ENCODE results near the gene CDH11.

The CDH11 gene

GRCh38 chr16:65121870-65122723 lies at the start of gene CDH11:
Gene CDH11 (minus strand): TSS chr16:65122063. CDS start chr16:65004869, 117,194 bp downstream.
- Mint-ChIP-seq H3K4me1 (no peaks in the 10 kb centered on the region), H3K36me3 (no peaks in the 10 kb centered on the region), H3K9me3 (no peaks in the 10 kb centered on the region), H3K4me3 (no peak within 1 kb of the TSS), H3K27me3 (peaks cover 64% of the 10 kb centered on the region), H3K27ac (no peak within 1 kb of the TSS)
- CTCF ChIA-PET, result no interaction called here
- DNase-seq, result no peak

- no peaks in the 10 kb centered on the region for H3K4me1 Mint-ChIP-seq
- H3K9me3 Mint-ChIP-seq, result no peaks in the 10 kb centered on the region
- CTCF ChIA-PET, result no interaction called here
- H3K36me3 Mint-ChIP-seq, result no peaks in the 10 kb centered on the region
- H3K4me3 Mint-ChIP-seq, result no peak overlapping the region
- DNase-seq, result no peak
- no peaks in the 10 kb centered on the region for H3K27me3 Mint-ChIP-seq
- no peak overlapping the region for H3K27ac Mint-ChIP-seq
These were observed 32.5 kb upstream of the CDH11 start for GRCh38 chr16:65154321-65154720.

GRCh38 chr16:65153365-65154105 lies 31.7 kb upstream of the CDH11 start:
- no peak overlapping the region for H3K4me3 Mint-ChIP-seq
- CTCF ChIA-PET, result no interaction called here
- H3K4me1 Mint-ChIP-seq, result no peaks in the 10 kb centered on the region
- no peaks in the 10 kb centered on the region for H3K9me3 Mint-ChIP-seq
- H3K27ac Mint-ChIP-seq, result no peak overlapping the region
- DNase-seq, result no peak
- no peaks in the 10 kb centered on the region for H3K36me3 Mint-ChIP-seq
- no peaks in the 10 kb centered on the region for H3K27me3 Mint-ChIP-seq

GRCh38 chr16:65148804-65149203 lies 26.9 kb upstream of the CDH11 start:
- H3K36me3 Mint-ChIP-seq, result no peaks in the 10 kb centered on the region
- no peak overlapping the region for H3K4me3 Mint-ChIP-seq
- H3K27me3 Mint-ChIP-seq, result no peaks in the 10 kb centered on the region
- H3K4me1 Mint-ChIP-seq, result no peaks in the 10 kb centered on the region
- CTCF ChIA-PET, result no interaction called here
- H3K9me3 Mint-ChIP-seq, result peaks cover 5% of the 10 kb centered on the region
- no peak overlapping the region for H3K27ac Mint-ChIP-seq
- no peak for DNase-seq

- peaks cover 2% of the 10 kb centered on the region for H3K9me3 Mint-ChIP-seq
- no peaks in the 10 kb centered on the region for H3K4me1 Mint-ChIP-seq
- no peak for DNase-seq
- H3K27me3 Mint-ChIP-seq, result no peaks in the 10 kb centered on the region
- H3K27ac Mint-ChIP-seq, result no peak overlapping the region
- no peak overlapping the region for H3K4me3 Mint-ChIP-seq
- no peaks in the 10 kb centered on the region for H3K36me3 Mint-ChIP-seq
- CTCF ChIA-PET, result no interaction called here
These were observed 20.4 kb upstream of the CDH11 start for GRCh38 chr16:65142276-65142675.

- Mint-ChIP-seq H3K36me3 (no peaks in the 10 kb centered on the region), H3K4me1 (no peaks in the 10 kb centered on the region), H3K4me3 (no peak overlapping the region), H3K9me3 (no peaks in the 10 kb centered on the region), H3K27ac (no peak overlapping the region), H3K27me3 (no peaks in the 10 kb centered on the region)
- CTCF ChIA-PET, result no interaction called here
- no peak for DNase-seq
These were observed 14.8 kb upstream of the CDH11 start for GRCh38 chr16:65136681-65137080.

- H3K27ac Mint-ChIP-seq, result no peak overlapping the region
- H3K9me3 Mint-ChIP-seq, result no peaks in the 10 kb centered on the region
- no peak overlapping the region for H3K4me3 Mint-ChIP-seq
- H3K36me3 Mint-ChIP-seq, result no peaks in the 10 kb centered on the region
- CTCF ChIA-PET, result interaction anchor here (1.1 to 1.2 kb wide), 2 partner anchors 19 to 962 kb away, joined by 3 to 4 read pairs; no protein-coding TSS in a partner anchor
- no peak for DNase-seq
- no peaks in the 10 kb centered on the region for H3K4me1 Mint-ChIP-seq
- H3K27me3 Mint-ChIP-seq, result peaks cover 30% of the 10 kb centered on the region
These were observed 5.2 kb upstream of the CDH11 start for GRCh38 chr16:65126845-65127624.

- H3K4me3 Mint-ChIP-seq, result no peak overlapping the region
- CTCF ChIA-PET, result no interaction called here
- H3K4me1 Mint-ChIP-seq, result no peaks in the 10 kb centered on the region
- peaks cover 40% of the 10 kb centered on the region for H3K27me3 Mint-ChIP-seq
- no peaks in the 10 kb centered on the region for H3K36me3 Mint-ChIP-seq
- DNase-seq, result no peak
- no peaks in the 10 kb centered on the region for H3K9me3 Mint-ChIP-seq
- no peak overlapping the region for H3K27ac Mint-ChIP-seq
These were observed 4.0 kb upstream of the CDH11 start for GRCh38 chr16:65125871-65126270.

- CTCF ChIA-PET, result no interaction called here
- H3K36me3 Mint-ChIP-seq, result no peaks in the 10 kb centered on the region
- H3K27ac Mint-ChIP-seq, result no peak overlapping the region
- H3K9me3 Mint-ChIP-seq, result no peaks in the 10 kb centered on the region
- DNase-seq, result no peak
- H3K4me3 Mint-ChIP-seq, result no peak overlapping the region
- H3K4me1 Mint-ChIP-seq, result no peaks in the 10 kb centered on the region
- peaks cover 46% of the 10 kb centered on the region for H3K27me3 Mint-ChIP-seq
These were observed 3.5 kb upstream of the CDH11 start for GRCh38 chr16:65125322-65125721.

GRCh38 chr16:65124596-65124995 lies 2.7 kb upstream of the CDH11 start:
- Mint-ChIP-seq H3K27me3 (peaks cover 53% of the 10 kb centered on the region), H3K4me3 (no peak overlapping the region), H3K4me1 (no peaks in the 10 kb centered on the region), H3K36me3 (no peaks in the 10 kb centered on the region), H3K9me3 (no peaks in the 10 kb centered on the region), H3K27ac (no peak overlapping the region)
- no peak for DNase-seq
- CTCF ChIA-PET, result no interaction called here

- CTCF ChIA-PET, result no interaction called here
- DNase-seq, result no peak
- no peaks in the 10 kb centered on the region for H3K9me3 Mint-ChIP-seq
- no peak overlapping the region for H3K4me3 Mint-ChIP-seq
- H3K27ac Mint-ChIP-seq, result no peak overlapping the region
- peaks cover 53% of the 10 kb centered on the region for H3K27me3 Mint-ChIP-seq
- H3K4me1 Mint-ChIP-seq, result no peaks in the 10 kb centered on the region
- H3K36me3 Mint-ChIP-seq, result no peaks in the 10 kb centered on the region
These were observed 2.3 kb upstream of the CDH11 start for GRCh38 chr16:65124212-65124548.

- Mint-ChIP-seq H3K4me1 (no peaks in the 10 kb centered on the region), H3K9me3 (no peaks in the 10 kb centered on the region), H3K36me3 (no peaks in the 10 kb centered on the region), H3K27me3 (peaks cover 57% of the 10 kb centered on the region), H3K4me3 (no peak overlapping the region), H3K27ac (peak overlapping the region; percentile 33)
- CTCF ChIA-PET, result no interaction called here
- no peak for DNase-seq
These were observed 1.7 kb upstream of the CDH11 start for GRCh38 chr16:65123396-65124211.

GRCh38 chr16:65122724-65123395 lies 997 bp upstream of the CDH11 start:
- H3K27ac Mint-ChIP-seq, result peak overlapping the region; percentile 33
- H3K4me3 Mint-ChIP-seq, result no peak overlapping the region
- no peaks in the 10 kb centered on the region for H3K36me3 Mint-ChIP-seq
- no peak for DNase-seq
- H3K9me3 Mint-ChIP-seq, result no peaks in the 10 kb centered on the region
- no peaks in the 10 kb centered on the region for H3K4me1 Mint-ChIP-seq
- peaks cover 60% of the 10 kb centered on the region for H3K27me3 Mint-ChIP-seq
- CTCF ChIA-PET, result no interaction called here

Data from activated naive CD4-positive, alpha-beta T cell treated with anti-CD3 and anti-CD28 coated beads, Interleukin-2, amount 10 ng/mL, durations not matched to agents 7 days and 5 days (primary cell).